Measurements from ENCODE around the gene ARL6IP6. TPM values are rescaled to one million over a fixed set of nuclear protein-coding genes. Genes with fewer than 3 reads are reported as not detected.
"Not testable (repeated sequence)": the region's sequence is repeated elsewhere in the genome, so short reads cannot be mapped to it uniquely, and the experiment has no call there.

The ARL6IP6 gene
- total and polyA plus RNA-seq, 4 donors = 7.5 to 17.9 (median 12.3) TPM

GRCh38 chr2:152723918-152724317 is 5.5 kb downstream of the ARL6IP6 start:
- DNase-seq (no peak), ATAC-seq (ENCODE audit: insufficient read depth, low FRiP score) (no peak)
- peaks cover 0 to 14% (median under 1%) of the 10 kb centered on the region in 4 donors for H3K36me3 ChIP-seq (ENCODE audit: control insufficient read depth in 4 of 4, insufficient read depth in 4 of 4, low read length in 4 of 4)
- no peaks in the 10 kb centered on the region for H3K27me3 ChIP-seq (ENCODE audit: control insufficient read depth in 3 of 3, insufficient read depth in 3 of 3, low read length in 2 of 3)
- no peak overlapping the region for H3K27ac ChIP-seq (ENCODE audit: low read depth in 1 of 2, low read length in 1 of 2)
- no peak overlapping the region for H3K4me3 ChIP-seq
- TF ChIP-seq CTCF (IDR thresholded peaks at IDR 0.05; ENCODE audit: control extremely low read depth, extremely low read depth) = no peak
- H3K4me1 ChIP-seq (ENCODE audit: control insufficient read depth in 5 of 5, insufficient read depth in 5 of 5, low read length in 5 of 5) = peaks cover 0 to 28% (median 7%) of the 10 kb centered on the region in 5 donors
- no peak overlapping the region for H3K9ac ChIP-seq (ENCODE audit: insufficient read depth in 1 of 2, low read length in 2 of 2)
- WGBS, 2 donors = 94 to 100% methylated on average over 1 of the region's 1 CpG
- no peaks in the 10 kb centered on the region for H3K9me3 ChIP-seq (ENCODE audit: control insufficient read depth in 4 of 4, insufficient read depth in 3 of 4, low read length in 3 of 4)

- Histone ChIP-seq H3K4me3 (no peak overlapping the region), H3K4me1 (ENCODE audit: control insufficient read depth in 5 of 5, insufficient read depth in 5 of 5, low read length in 5 of 5) (no peaks in the 10 kb centered on the region), H3K27me3 (ENCODE audit: control insufficient read depth in 3 of 3, insufficient read depth in 3 of 3, low read length in 2 of 3) (no peaks in the 10 kb centered on the region), H3K36me3 (ENCODE audit: control insufficient read depth in 4 of 4, insufficient read depth in 4 of 4, low read length in 4 of 4) (peaks cover 0 to 6% (median under 1%) of the 10 kb centered on the region in 4 donors), H3K9me3 (ENCODE audit: control insufficient read depth in 4 of 4, insufficient read depth in 3 of 4, low read length in 3 of 4) (no peaks in the 10 kb centered on the region), H3K9ac (ENCODE audit: insufficient read depth in 1 of 2, low read length in 2 of 2) (no peak overlapping the region), H3K27ac (ENCODE audit: low read depth in 1 of 2, low read length in 1 of 2) (no peak overlapping the region)
- no peak for TF ChIP-seq CTCF (IDR thresholded peaks at IDR 0.05; ENCODE audit: control extremely low read depth, extremely low read depth)
- WGBS, 2 donors = 59 to 74% methylated on average over 2 of the region's 2 CpGs
- no peak for ATAC-seq (ENCODE audit: insufficient read depth, low FRiP score)
- DNase-seq = no peak
Measured at GRCh38 chr2:152729844-152730243, 11.4 kb downstream of the ARL6IP6 start.

- Histone ChIP-seq H3K27me3 (ENCODE audit: control insufficient read depth in 3 of 3, insufficient read depth in 3 of 3, low read length in 2 of 3) (no peaks in the 10 kb centered on the region), H3K4me3 (no peak overlapping the region), H3K27ac (ENCODE audit: low read depth in 1 of 2, low read length in 1 of 2) (no peak overlapping the region), H3K36me3 (ENCODE audit: control insufficient read depth in 4 of 4, insufficient read depth in 4 of 4, low read length in 4 of 4) (peaks cover 0 to 6% (median under 1%) of the 10 kb centered on the region in 4 donors), H3K4me1 (ENCODE audit: control insufficient read depth in 5 of 5, insufficient read depth in 5 of 5, low read length in 5 of 5) (no peaks in the 10 kb centered on the region), H3K9me3 (ENCODE audit: control insufficient read depth in 4 of 4, insufficient read depth in 3 of 4, low read length in 3 of 4) (no peaks in the 10 kb centered on the region), H3K9ac (ENCODE audit: insufficient read depth in 1 of 2, low read length in 2 of 2) (no peak overlapping the region)
- no peak for TF ChIP-seq CTCF (IDR thresholded peaks at IDR 0.05; ENCODE audit: control extremely low read depth, extremely low read depth)
- DNase-seq (no peak), ATAC-seq (ENCODE audit: insufficient read depth, low FRiP score) (peak; percentile 47)
- 63 to 67% methylated on average over 1 of the region's 1 CpG for WGBS, 2 donors
Measured at GRCh38 chr2:152730591-152731333, 12.3 kb downstream of the ARL6IP6 start.

GRCh38 chr2:152737509-152737908 is 19.1 kb downstream of the ARL6IP6 start:
- H3K27me3 ChIP-seq (ENCODE audit: control insufficient read depth in 3 of 3, insufficient read depth in 3 of 3, low read length in 2 of 3); DNase-seq; H3K4me3 ChIP-seq; ATAC-seq (ENCODE audit: insufficient read depth, low FRiP score); H3K27ac ChIP-seq (ENCODE audit: low read depth in 1 of 2, low read length in 1 of 2); H3K9ac ChIP-seq (ENCODE audit: insufficient read depth in 1 of 2, low read length in 2 of 2); H3K9me3 ChIP-seq (ENCODE audit: control insufficient read depth in 4 of 4, insufficient read depth in 3 of 4, low read length in 3 of 4); H3K4me1 ChIP-seq (ENCODE audit: control insufficient read depth in 5 of 5, insufficient read depth in 5 of 5, low read length in 5 of 5): not testable (repeated sequence)
- WGBS, 2 donors = 89 to 91% methylated on average over 1 of the region's 1 CpG
- peaks cover 3 to 13% (median 5%) of the 10 kb centered on the region in 4 donors for H3K36me3 ChIP-seq (ENCODE audit: control insufficient read depth in 4 of 4, insufficient read depth in 4 of 4, low read length in 4 of 4)

All from lung (tissue), 12 donors.